GM19351 (cell line): ENCODE measurements around the gene CCDC33.

Source experiments
- ATAC-seq: cut with Tn5 transposase; IDR thresholded peaks from one replicate; pipeline ENCODE4 v1.9.1; 2021; ENCODE audit warnings: mild to moderate bottlenecking, moderate library complexity; ENCODE audit not compliant: unreplicated experiment

Gene CCDC33

GRCh38 chr15:74281147-74282133, 45.3 kb downstream of the CCDC33 start:
- ATAC-seq = no peak

- ATAC-seq = no peak
Measured at GRCh38 chr15:74283368-74283767, 47.2 kb downstream of the CCDC33 start.

- no peak for ATAC-seq
Measured at GRCh38 chr15:74289671-74290070, 53.5 kb downstream of the CCDC33 start.

DNA sequence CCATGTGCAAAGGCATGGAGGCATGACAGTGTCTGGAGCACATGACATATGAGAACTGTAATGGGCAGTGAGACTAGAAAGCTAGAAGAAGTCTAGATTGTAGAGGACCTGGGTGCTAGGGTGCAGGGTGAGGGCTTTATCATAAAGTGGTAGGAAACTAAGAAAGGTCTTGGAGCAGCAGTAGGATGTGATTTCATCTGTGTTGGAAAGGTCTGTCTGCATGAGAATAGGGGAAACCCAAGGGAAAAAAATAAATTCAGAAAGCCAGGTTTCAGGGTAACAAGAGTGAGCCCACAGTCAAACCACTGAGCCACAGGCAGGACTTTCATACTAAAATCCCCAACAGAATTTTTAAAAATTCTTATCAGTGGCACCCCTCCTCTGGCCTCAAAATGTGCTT, 54.5 kb downstream of the CCDC33 start:
- ATAC-seq = no peak

DNA sequence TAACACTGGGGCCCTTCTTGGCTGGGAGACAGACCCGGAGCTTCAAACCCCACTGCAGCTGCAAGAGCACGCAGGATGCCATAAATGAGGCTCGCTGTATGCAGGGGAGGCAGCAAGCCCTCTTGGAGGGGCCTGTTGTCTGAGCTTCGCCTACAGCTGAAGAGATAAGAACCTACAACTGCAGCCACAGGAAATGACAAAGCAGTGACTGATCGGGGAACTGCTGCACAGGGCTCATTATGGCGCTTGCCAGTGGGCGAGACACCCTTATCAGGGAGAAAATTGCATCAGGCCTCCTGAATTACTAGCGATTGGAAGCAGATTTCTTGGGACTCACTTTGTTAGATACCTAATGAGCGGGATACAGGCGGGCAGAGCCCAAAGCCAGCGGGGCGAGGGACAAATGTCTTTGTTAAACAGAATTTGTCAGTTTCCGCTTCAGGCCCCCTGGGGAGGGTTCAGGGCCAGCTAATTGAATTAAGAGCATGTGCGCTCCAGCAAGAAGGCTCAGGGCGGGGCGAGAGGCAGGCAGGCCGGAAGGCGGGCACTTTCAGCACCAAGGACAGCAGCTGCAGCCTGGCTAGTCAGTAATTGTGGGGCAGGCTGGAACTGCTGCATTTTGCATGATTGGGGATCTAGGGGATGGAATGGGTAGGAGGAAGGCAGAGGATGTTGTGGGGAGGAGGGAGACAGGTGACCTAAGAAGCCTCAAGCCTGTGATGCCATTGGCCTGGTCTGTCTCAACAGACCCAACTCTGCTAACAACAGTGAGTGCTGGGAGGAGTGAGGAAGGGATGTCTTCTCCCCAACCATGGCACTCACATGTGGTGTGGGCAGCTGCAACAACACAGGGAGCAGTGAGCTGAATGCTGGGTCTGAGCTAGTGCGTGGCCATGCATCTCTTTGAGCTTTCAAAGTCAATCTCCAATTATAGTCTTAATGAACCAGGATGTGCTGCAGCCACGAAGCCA, 55.3 kb downstream of the CCDC33 start:
- ATAC-seq = no peak

GRCh38 chr15:74293021-74293810, 57.1 kb downstream of the CCDC33 start:
- ATAC-seq = no peak

DNA sequence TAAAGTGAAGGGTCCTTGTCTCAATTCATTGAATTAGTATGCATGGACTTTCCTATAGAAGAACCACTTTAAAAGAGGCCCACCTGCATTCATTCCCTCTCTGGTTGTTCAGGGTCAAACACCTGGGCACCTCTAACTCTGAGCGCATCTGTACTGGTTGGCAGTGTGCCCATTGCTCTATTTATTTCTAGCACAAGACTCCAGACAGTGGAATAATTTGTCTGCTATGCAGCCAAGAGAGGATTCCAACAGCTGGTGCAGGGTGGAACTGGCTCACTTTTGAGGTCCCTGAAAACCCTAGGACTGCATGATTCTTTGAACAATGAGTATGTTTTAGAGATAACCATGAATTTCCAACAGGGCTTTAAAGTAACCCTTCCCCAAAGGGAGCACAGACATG, 57.9 kb downstream of the CCDC33 start:
- ATAC-seq = no peak

DNA sequence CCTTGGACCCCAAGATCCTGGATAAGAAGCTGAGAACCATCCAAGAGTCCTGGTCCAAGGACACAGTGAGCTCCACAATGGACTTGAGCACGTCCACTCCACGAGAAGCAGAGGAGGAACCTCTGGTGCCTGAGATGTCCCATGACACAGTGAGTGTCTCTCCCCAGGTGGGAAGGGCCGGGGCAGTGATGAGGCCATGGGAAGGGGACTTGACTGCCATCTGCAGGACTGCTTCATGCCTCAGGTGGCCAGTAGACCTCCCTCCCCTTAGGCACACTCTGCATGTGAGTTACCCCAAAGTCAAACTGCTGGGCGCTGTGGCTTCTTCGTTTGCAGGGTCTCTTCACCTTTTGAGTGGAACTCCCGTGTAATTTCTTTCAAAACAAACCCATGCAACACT, 59.7 kb downstream of the CCDC33 start:
- no peak for ATAC-seq

GRCh38 chr15:74297887-74298286, 61.8 kb downstream of the CCDC33 start:
- no peak for ATAC-seq

DNA sequence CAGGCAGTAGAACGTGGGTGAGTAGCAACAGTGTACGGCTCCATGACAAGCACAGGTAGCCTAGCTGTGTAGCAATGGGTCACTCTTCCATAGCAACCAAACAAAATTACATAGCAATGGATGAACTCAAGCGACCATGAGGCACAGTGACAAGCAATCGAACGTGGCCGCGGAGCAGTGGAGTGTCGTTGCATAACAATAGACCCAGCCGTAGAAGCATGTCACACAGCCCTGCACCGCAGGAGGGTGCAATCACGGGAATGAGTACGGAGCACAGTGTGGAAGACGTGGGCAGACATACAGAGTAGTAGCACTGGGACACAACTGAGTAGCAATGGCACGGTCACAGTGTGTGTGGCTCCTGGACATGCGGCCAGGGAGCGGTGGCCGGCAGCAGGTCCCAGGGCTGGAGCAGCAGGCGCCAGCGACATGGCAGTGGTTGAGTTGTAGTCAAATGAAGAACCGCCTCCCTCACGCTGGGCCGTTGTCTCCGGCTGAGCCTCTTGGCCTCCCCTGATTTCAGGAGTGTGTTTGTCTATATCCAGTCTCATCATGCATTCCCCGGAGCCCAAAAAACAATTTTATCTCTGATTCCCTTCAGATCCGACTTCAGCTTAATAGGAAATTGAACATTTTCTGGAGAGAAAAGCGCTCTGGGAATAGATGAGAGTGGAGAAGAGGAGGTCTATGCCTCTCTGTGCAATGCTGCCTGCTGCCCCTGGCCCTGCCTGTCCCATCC, 64.1 kb downstream of the CCDC33 start:
- ATAC-seq = no peak

DNA sequence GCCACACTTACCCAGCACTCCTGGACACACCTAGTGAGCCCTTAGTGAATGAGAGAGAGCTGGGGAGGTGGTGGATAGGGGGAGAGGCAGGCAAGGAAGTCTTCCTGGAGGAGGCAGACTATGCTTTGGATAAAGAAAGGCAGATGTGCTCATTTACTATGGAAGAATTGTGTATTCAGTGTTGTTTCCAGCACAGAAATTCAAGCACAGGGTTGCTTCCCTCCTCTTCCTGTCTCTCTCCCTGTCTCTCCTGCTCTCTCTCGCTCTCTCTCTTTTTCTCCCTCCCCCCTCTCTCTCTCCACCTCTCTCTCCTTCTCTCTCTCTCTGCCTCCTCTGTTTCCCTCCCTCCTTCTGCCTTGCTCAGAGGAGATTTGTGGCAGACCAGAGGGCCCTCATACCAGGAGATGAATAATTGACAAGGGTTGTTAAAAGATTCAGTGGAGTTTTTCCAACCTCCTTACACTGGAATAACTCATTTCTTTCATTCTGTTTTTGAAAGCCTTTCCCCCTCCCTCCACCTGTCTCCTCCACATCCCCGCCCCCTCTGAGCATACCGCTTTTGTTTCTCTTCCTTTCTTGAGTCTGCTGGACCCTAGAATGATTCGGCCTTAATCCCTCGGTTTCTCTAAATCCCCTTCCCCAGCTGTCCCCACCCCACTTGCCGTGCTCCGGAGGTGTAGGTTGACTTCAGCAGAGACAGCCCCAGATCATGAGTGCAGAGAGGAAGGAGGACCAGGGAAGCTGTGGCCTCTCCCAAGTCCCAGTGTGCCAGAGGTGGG, 65.6 kb downstream of the CCDC33 start:
- ATAC-seq = no peak

- no peak for ATAC-seq
Measured at GRCh38 chr15:74302821-74303359, 66.8 kb downstream of the CCDC33 start.

- ATAC-seq = no peak
Measured at GRCh38 chr15:74303741-74304309, 67.7 kb downstream of the CCDC33 start.

DNA sequence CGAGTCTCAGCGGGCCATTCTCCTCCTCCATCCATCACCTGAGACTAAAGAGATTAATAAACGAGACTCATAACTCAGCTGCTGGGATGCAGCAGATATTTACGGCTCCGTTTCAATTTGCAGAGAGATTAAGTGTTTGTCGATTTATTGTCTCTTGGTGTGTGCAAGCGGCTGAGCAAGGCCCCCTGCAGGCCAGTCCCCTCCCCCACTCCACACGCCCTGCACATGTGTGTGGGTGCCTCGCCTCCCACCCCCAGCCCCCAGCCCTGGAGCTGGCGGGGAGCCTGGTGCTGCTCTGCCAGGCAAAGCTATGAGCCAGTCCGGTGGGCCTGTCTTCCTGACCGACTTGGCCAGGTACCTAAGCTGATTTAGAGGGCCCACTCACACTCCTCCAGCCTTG, 68.3 kb downstream of the CCDC33 start:
- no peak for ATAC-seq

- no peak for ATAC-seq
Measured at GRCh38 chr15:74305687-74306086, 69.6 kb downstream of the CCDC33 start.

- ATAC-seq = no peak
Measured at GRCh38 chr15:74306781-74307217, 70.7 kb downstream of the CCDC33 start.

GRCh38 chr15:74307827-74308811, 72.0 kb downstream of the CCDC33 start:
- no peak for ATAC-seq
